Nephron progenitor cell (in vitro differentiated cells): Measurements from ENCODE around the gene RGS21.

ENCODE experiments used
- DNase-seq: peaks from one replicate; pipeline ENCODE4 v3.0.0; 2021
- H3K27ac Mint-ChIP-seq: 2 replicates; pipeline ENCODE4 v1.8.0; 2021; ENCODE audit warnings: mild to moderate bottlenecking, moderate library complexity, mixed read lengths
- H3K27me3 Mint-ChIP-seq: 2 replicates; pipeline ENCODE4 v1.8.0; 2021; ENCODE audit warnings: mild to moderate bottlenecking, low read depth, mixed read lengths; ENCODE audit not compliant: poor library complexity
- H3K36me3 Mint-ChIP-seq: 2 replicates; pipeline ENCODE4 v1.8.0; 2021; ENCODE audit warnings: low read depth, mixed read lengths
- H3K4me1 Mint-ChIP-seq: 2 replicates; pipeline ENCODE4 v1.8.0; 2021; ENCODE audit warnings: mixed read lengths
- H3K4me3 Mint-ChIP-seq: 2 replicates; pipeline ENCODE4 v1.8.0; 2021; ENCODE audit warnings: mild to moderate bottlenecking, moderate library complexity, mixed read lengths
- H3K9me3 Mint-ChIP-seq: 2 replicates; pipeline ENCODE4 v1.8.0; 2021; ENCODE audit warnings: mild to moderate bottlenecking, moderate library complexity, mixed read lengths
- TF ChIP-seq, protein P1 (sequence below): fragments of 200-600 bp; sonication (generic); IDR thresholded peaks from 2 replicates; pipeline ENCODE4 v1.5.0; 2021; ENCODE audit warnings: antibody characterized with exemption

RGS21 gene

GRCh38 chr1:192316942-192317450 lies at the start of gene RGS21:
Gene RGS21 (plus strand): TSS chr1:192316992. CDS start chr1:192343037, 26,045 bp downstream.
- TF ChIP-seq, protein P1, sequence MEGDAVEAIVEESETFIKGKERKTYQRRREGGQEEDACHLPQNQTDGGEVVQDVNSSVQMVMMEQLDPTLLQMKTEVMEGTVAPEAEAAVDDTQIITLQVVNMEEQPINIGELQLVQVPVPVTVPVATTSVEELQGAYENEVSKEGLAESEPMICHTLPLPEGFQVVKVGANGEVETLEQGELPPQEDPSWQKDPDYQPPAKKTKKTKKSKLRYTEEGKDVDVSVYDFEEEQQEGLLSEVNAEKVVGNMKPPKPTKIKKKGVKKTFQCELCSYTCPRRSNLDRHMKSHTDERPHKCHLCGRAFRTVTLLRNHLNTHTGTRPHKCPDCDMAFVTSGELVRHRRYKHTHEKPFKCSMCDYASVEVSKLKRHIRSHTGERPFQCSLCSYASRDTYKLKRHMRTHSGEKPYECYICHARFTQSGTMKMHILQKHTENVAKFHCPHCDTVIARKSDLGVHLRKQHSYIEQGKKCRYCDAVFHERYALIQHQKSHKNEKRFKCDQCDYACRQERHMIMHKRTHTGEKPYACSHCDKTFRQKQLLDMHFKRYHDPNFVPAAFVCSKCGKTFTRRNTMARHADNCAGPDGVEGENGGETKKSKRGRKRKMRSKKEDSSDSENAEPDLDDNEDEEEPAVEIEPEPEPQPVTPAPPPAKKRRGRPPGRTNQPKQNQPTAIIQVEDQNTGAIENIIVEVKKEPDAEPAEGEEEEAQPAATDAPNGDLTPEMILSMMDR = no peak
- H3K27me3 Mint-ChIP-seq = no peaks in the 10 kb centered on the region

DNA sequence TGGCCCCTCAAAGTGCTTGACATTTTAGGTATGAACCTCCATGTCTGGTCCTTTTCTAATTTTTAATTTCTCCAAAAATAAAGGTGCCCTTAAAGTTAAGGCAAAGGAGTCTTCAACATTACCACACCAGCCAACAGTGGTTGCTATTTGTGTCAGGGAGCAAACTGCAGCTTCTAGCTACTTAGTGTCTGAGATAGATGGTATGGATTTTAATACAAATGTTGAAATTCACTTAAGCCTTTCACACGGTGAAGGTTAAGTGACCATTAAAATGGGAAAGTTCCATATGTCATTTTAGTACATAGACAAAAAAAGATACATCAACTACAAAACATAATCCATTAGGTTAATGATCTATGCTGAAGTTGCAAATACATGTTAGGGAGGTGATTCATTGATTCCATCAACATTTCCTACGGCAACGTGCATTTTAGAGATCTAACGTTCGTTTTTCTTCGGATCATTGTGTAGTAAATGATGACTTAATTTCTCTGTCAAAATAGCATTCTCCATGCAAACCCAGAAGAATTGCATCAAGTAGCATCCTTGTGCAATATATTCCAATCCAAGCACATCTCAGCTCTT lies 48.2 kb upstream of the RGS21 start:
- Mint-ChIP-seq H3K4me3 (no peak overlapping the region), H3K4me1 (no peaks in the 10 kb centered on the region), H3K36me3 (no peaks in the 10 kb centered on the region), H3K9me3 (no peaks in the 10 kb centered on the region), H3K27ac (no peak overlapping the region), H3K27me3 (no peaks in the 10 kb centered on the region)
- no peak for DNase-seq
- TF ChIP-seq, protein P1 = no peak

More at GRCh38 chr1:192316942-192317450, at the start of gene RGS21:
- no peaks in the 10 kb centered on the region for H3K36me3 Mint-ChIP-seq
- DNase-seq = no peak
- no peak within 1 kb of the TSS for H3K4me3 Mint-ChIP-seq
- H3K4me1 Mint-ChIP-seq = no peaks in the 10 kb centered on the region
- no peak within 1 kb of the TSS for H3K27ac Mint-ChIP-seq
- H3K9me3 Mint-ChIP-seq = no peaks in the 10 kb centered on the region

- no peak overlapping the region for H3K4me3 Mint-ChIP-seq
- H3K27ac Mint-ChIP-seq = no peak overlapping the region
- H3K4me1 Mint-ChIP-seq = no peaks in the 10 kb centered on the region
- H3K9me3 Mint-ChIP-seq = no peaks in the 10 kb centered on the region
- DNase-seq = no peak
- no peaks in the 10 kb centered on the region for H3K27me3 Mint-ChIP-seq
- TF ChIP-seq, protein P1 = no peak
- H3K36me3 Mint-ChIP-seq = no peaks in the 10 kb centered on the region
Observed at GRCh38 chr1:192270398-192270797, 46.4 kb upstream of the RGS21 start.

DNA sequence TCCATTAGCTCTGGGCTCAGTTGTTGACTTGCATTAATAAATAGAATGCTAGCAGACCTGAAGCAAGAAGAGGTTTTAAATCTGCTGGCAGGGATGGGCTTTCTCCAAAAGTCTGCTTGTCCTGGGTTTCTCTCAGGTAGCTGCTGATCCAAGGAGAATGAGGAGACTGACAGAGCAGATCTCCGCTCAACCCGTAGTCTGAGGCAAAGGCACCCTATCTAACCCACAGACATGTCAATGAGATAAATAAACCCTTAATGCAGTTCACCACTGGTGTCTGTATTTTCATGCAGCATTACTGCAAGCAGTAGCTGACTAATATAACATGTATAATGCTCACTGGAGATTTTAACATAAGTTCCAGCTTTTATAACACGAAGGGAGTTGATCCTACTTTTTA lies 44.1 kb upstream of the RGS21 start:
- DNase-seq = no peak
- Mint-ChIP-seq H3K36me3 (no peaks in the 10 kb centered on the region), H3K27ac (no peak overlapping the region), H3K4me3 (no peak overlapping the region), H3K4me1 (no peaks in the 10 kb centered on the region), H3K9me3 (no peaks in the 10 kb centered on the region), H3K27me3 (no peaks in the 10 kb centered on the region)
- TF ChIP-seq, protein P1 = no peak

GRCh38 chr1:192274588-192274987 lies 42.2 kb upstream of the RGS21 start:
- Mint-ChIP-seq H3K27ac (no peak overlapping the region), H3K9me3 (no peaks in the 10 kb centered on the region), H3K27me3 (no peaks in the 10 kb centered on the region), H3K4me3 (no peak overlapping the region), H3K4me1 (no peaks in the 10 kb centered on the region), H3K36me3 (no peaks in the 10 kb centered on the region)
- no peak for DNase-seq
- TF ChIP-seq, protein P1 = no peak

DNA sequence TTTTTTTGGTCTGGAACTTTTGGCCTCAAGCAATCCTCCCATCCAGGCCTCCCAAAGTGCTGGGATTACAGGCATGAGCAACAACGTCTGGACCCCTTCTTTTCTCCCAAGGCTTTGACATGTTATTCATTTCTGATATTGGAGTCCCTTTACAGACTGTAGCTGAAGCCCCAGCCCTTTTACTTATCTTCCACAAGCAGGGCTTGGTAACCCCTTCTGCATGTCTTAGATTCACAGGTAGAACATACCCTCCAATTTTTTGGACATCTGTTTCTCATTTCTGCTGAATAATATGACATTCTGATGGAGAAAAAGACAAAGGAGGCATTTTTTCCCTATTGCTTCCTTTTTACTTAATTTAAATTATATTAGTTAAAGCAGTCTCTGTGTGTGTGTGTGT lies 39.2 kb upstream of the RGS21 start:
- H3K4me1 Mint-ChIP-seq = no peaks in the 10 kb centered on the region
- H3K4me3 Mint-ChIP-seq = no peak overlapping the region
- no peaks in the 10 kb centered on the region for H3K27me3 Mint-ChIP-seq
- TF ChIP-seq, protein P1 = no peak
- peaks cover 19% of the 10 kb centered on the region for H3K9me3 Mint-ChIP-seq
- H3K27ac Mint-ChIP-seq = no peak overlapping the region
- H3K36me3 Mint-ChIP-seq = no peaks in the 10 kb centered on the region
- no peak for DNase-seq
